ENCODE data around the gene TBCK.

The TBCK gene

DNA sequence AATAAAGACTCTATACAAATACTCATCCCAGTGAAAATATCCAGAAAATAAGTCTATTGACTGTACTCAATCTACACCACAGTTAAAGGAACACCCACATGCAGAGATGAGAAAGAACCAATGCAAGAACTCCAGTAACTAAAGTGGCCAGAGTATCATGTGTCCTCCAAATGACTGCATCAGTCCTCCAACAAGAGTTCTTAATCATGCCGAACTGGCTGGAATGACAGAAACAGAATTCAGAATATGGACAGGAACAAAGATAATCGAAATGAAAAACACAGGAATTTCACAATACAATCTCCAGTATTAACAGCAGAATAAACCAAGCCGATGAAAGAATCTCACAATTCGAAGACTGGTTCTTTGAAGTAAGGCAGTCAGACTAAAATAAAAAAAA lies 210.3 kb downstream of the TBCK start:
- DNase-seq, result no peak

DNA sequence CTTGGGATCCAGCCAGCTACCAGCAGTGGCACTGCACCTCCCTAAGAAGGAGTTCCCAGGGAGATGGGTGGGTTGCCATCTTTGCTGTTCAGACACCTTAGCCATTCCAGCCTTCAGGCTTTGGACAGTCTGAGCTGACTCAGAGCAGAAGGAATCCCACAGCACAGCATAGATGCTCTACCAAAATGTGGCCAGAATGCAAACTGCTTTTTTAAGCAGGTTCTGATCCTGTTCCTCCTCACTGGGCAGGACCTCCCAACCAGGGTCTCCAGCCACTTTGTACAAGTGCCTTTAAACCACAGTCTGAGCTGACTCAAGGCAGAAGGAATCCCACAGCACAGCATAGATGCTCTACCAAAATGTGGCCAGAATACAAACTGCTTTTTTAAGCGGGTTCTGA lies 211.7 kb downstream of the TBCK start:
- no peak for DNase-seq

DNA sequence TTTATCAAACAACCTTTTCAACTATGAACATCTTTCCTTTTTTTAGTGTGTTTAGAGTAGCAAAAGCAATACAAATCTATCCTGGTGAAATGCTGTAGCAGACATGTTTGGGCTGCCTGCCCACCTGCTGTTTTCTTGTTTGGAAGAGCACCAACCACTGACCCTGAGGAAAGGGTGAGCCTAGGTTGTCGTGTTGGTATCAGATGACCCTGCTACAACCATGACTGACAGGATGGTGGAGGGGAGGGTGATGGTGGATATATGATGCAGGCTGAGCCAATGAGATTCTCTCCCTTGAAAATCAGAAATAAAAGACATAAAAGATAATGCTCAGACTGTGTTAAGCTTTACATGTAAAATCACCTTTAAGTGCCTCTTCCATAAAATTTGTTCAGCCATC lies 219.6 kb downstream of the TBCK start:
- DNase-seq, result no peak

DNA sequence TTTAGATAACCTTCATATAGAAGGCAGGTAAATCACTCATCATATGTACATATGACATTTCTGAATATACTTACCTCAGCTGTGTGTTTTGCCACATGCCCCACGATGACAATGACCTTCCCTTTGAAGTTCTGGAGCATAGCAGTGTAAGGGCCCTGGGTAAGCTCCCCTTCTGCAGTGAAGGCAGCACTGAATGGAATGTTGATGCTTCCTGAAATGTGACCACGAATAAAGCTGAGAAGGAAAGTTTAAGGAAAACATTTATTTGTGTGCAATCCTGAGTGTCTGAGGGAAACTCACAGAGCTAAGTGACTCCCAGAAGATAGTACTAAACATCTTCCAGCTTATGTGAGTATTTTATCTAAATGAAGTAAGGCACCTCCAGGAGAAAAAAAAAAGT lies 220.6 kb downstream of the TBCK start:
- DNase-seq, result no peak

DNA sequence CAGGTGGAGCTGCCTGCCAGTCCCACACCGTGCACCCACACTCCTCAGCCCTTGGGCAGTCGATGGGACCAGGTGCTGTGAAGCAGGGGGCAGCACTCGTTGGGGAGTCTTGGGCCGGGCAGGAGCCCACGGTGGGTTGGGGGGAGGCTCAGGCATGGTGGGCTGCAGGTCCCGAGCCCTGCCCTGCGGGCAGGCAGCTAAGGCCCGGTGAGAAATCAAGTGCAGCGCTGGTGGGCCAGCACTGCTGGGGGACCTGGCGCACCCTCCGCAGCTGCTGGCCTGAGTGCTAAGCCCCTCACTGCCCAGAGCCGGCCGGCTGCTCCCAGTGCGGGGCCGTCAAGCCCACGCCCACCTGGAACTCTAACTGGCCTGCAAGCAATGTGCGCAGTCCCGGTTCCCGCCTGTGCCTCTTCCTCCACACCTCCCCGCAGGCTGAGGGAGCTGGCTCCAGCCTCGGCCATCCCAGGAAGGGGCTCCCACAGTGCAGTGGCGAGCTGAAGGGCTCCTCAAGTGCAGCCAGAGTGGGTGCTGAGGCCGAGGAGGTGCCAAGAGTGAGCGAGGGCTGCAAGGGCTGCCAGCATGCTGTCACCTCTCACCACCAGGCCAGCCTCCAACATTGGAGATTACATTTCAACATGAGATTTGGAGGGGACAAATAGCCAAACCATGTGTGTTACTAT lies 223.5 kb downstream of the TBCK start:
- no peak for DNase-seq

DNA sequence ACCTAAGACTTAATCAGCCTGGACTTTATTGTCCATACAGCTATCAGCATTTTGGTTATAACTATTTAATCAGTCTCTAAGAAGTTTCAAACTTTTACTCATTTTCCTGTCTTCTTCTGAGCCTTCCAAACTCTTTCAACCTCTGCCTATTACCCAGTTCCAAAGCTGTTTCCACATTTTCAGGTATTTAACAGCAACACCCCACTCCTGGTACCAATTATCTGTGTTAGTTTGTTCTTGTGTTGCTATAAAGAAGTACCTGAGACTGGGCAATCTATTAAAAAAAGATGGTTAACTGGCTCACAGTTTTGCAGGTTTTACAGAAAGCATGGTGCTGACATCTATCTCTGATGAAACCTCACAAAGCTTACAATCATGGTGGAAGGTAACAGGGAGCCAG lies 225.2 kb downstream of the TBCK start:
- no peak for DNase-seq

DNA sequence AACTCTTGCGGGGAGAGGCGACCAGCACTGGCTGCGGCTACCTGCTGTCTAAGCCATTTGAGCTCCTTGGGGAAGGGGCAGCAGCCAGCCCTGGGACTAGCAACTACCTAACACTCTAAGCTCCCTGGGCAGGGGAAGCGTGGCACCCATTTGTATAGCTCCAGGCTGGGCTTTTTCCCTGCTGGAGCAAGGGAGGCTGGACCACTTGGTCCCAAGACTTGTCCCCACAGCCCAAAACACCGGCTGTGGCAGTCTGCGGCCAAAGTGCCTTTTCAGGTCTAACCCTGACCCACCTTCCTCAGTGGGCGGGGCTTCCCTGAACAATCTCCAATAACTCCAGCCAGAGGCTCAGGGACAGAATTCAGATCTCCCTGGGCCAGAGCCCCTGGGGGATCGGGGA lies 232.9 kb downstream of the TBCK start:
- DNase-seq, result no peak

DNA sequence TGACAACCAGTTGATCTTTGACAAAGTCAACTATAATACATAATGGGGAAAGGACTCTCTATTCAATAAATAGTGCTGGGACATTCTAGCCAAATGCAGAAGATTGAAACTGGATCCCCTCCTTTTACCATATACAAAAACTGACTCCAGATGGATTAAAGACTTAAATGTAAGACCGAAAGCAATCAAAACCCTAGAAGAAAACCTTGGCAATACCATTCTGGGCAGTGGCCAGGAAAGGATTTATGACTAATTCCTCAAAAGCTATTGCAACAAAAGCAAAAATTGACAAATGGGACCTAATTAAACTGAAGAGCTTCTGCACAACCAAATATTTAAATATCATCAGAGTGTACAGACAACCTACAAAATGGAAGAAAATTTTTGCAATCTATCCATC lies 235.6 kb downstream of the TBCK start:
- DNase-seq, result no peak

DNA sequence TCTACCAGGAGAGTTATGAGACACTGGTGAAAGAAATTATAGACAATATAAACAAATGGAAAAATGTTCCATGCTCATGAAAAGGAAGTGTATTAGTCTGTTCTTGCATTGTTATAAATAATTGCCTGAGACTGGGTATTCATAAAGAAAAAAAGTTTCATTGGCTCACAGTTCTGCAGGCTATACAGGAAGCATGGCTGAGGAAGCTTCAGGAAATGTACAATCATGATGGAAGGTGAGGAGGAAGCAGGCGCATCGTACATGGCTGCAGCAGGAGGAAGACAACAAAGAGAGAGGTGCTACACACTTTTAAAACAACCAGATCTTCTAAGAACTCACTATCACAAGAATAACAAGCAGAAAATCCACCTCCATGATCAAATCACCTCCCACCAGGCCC lies 236.4 kb downstream of the TBCK start:
- DNase-seq, result no peak

DNA sequence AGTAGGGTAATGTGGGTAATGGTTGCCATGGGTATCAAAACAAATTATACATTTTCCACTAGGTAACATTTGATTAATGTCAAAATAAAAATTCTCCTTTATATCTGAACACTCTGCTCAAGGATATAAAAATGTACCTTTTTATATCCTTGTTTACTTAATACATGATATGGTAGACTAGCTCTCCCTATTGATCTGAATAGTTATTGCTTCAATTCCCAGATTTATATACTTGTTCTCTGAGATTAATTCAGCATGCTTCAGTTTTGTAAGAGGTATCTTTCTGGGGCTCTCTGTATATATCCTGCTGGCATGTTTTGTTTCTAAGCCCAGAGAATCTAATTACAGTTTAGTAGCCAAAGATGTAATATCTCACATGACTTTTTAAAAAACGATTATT lies 251.0 kb downstream of the TBCK start:
- no peak for DNase-seq

DNA sequence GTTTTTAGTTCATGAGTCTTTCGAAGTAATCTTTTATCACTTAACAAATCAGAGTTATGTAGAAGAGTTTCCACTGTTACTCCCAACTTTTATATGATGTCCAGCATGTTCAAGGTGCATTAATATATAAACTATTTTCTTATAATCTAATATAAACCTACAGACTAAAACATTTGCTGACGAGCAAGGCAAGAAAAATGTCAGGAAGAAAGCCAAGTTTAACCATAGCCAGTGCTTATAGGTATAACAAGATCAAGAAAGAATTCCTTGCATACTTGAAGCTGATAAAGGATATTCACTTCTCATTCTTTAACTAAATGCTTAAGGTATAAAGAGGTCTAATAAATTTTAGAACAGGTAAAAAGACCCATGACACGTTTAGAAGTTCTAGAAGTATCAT lies 253.0 kb downstream of the TBCK start:
- DNase-seq, result no peak

DNA sequence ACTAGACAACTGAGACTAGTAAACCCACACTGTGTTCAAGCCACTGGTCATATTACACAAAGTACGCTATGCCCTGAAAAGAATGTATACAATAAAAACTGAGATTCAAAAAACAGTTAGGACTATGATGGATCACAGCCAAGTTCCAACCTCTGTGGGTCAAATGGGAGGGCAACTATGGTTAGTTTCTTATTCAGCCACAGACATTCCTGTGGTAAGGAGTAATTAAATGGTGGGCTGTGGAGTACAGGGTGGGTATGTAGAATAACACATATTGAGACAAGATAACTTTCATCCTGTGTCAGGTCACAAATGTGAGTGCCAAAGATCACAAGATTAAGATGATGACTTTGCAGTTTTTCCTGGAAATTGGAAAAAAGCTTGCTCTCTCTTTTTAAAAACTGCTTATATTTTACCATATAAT lies 253.5 kb downstream of the TBCK start:
- no peak for DNase-seq

DNA sequence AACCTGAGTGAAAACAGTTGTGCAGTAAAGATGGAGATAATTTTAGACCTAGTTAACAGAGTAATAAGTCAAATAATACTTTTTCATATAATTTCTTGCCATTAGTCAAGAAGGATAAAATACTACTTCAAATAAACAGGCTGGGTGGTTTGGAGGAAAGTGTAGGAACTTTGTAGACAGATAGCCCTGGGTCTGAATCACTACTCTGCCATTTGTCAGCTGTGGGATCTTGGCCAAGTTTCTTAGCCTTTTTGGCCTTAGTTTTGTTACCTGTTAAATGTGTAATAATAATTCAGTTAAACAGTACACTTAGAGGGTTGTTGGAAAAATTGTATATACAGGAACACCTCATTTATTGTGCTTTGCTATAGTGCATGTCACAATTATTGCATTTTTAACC lies 257.1 kb downstream of the TBCK start:
- no peak for DNase-seq

DNA sequence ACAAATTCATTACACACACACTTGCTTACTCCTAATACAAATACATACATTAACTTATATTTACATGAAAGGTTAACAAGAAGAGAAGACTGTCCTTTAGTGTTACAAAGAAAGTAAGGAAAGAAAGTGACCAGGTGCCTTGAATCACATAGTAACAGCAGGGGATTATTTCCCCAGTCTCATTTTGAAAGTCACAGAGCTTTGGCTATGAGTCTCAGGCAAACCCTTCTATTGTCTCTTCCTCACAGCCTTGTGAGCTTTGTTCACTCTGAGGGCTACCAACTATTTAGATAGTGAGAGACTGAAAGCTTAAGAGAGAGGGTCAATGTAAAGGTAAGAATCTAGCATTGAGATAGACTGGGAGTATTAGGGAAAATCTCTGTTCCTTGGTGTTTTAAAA lies 259.1 kb downstream of the TBCK start:
- DNase-seq, result no peak

DNA sequence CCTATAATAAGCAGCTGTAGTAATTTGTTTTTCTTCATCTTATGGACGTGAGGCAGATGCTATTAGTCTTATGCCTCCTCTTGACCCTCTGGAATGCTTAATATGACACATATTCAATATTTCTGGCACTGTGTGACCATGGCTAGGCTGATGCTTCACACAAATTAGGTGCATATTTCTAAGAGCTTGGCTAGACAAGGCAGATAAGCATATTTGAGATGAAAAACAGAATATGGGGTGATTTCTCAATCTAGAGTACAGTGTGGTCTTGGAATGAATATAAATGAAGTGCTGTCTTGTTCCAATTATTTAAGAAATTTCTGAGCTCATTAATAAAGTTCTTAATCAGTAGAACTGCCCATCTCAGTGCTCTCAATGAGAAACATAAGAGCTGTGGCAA lies 264.5 kb downstream of the TBCK start:
- DNase-seq, result no peak

DNA sequence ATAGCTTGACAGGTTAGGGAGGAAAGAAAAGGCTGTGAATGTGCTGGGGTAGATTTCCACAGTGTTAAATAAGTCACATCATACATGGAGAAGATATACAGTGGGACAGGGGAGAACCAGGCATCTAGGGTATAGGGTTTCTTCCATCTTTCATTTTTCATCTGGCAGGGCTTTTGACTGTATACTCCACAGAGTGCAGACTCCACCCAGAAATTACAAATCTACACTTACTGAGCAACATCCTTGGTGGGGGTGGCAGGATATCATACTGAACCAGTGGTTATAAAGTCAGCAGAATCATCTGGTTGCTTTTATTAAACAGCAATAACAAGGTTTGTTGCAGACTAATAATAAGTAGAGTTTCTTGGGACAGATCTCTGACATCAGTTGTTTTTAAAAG lies 266.5 kb downstream of the TBCK start:
- DNase-seq, result no peak

DNA sequence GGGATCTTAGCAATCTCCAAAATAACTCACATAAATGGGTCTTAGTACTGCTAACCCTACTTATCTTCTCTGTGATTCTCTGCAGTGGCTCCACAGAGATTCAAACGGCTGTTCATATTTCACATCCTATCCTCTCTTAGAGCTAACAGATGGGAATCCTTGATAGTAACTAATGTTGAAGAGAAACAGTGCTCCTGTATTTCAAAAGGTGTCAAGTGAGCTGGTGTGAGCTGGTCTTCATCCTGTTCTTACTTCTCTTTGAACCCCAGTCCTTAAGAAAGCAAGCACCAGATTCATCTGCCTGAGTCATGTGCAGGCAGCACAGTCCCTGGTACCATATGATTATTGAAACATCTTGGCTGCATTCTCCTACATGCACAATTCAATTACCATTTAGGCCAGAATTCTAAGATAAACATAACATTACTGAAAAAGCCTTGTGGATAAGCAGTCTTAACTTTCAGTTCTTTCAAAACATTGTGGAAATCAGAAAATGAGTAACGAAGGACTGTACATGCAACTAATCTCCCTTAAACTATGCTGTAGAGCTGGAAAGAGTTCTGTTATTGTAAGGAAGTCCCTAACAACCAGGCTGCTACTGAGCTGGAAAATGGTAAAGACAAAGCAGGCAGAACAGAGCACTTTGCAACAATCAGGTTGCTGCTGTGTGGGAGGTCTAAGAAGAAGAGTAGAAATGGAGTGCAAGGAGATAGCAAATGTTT lies 267.6 kb downstream of the TBCK start:
- DNase-seq, result peak; percentile 44

DNA sequence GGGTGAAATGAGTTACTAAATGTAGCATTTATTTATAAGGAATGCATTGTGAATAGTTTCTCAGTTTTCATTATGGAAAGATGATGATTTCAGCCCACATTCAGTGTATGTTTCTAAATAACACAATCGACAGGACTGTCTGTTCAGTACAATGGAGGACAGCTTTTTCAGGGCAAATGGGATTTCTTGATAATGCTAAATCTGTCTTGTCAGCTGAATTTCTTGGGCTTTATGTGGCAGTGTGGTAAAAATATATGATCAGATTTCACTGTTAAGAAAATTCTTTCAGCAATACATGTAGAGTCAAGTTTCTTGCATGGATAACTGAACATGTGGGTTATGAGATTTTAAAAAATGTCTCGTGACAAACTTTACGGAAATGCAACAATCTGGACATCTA lies 269.9 kb downstream of the TBCK start:
- DNase-seq, result no peak

DNA sequence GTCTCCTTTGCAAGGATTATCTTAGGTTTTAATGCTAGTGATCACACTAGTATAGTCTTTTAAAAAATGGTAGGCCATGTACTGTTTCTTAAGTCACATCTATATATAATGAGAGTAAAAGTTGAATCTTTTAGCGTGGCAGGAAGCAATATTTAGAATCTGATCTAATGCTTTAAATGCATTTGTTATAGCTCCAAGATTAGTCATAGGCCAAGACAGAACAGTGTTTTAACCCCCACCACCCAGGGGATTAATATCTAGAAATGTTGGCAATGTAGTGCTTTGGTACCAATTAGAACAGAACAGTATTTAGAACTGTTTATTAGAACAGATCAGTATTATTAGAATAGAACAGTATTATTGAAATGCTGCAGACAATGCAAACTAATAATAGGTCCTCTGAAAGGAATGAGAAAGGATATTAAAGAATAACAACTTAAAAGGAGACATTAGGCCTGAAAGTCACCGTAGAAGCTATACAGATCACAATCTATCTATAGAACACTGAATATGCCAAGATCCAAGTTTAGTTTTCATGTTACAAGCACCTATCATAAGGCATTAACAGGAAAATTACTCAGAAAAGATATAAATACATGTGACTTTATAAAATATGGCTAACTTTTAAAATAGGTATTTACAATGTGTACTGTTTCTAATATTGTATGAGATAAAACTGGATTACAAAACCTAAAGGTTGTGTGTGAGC lies 274.6 kb downstream of the TBCK start:
- no peak for DNase-seq

DNA sequence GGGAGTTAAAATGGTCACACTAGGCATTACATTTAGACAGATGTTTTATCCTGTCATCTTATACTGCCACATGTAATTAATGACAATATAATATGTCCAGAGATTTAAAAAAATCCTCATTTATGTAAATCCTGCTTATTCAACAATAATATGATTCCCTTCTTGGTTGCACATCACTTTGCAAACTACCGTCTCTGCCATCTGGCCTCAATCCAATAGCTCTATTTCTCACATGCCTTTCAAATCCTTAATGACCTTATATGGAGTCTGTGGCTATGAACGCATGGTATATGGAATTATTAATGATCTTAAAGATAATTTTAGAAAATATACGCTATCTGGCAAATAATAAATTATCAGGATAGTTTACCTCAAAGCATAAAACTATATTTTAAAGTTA lies 276.2 kb downstream of the TBCK start:
- DNase-seq, result no peak

DNA sequence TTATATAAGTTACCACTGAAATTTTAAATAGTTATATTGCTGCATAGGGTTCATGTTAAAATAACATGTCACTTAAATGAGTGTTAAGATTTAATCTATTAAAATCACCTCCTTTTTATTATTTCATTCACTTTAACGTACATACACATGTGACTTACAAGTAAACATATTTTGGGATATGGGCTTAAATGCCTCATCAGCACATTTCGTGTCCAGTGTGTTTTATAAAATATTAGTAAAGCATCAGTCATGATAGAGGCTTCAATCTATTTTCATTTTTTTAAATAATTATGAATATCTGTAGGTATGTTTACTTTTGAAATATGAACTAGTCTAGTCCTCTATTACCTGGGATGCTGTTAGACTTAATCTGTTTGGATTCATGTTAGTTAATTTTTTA lies 277.1 kb downstream of the TBCK start:
- DNase-seq, result no peak

DNA sequence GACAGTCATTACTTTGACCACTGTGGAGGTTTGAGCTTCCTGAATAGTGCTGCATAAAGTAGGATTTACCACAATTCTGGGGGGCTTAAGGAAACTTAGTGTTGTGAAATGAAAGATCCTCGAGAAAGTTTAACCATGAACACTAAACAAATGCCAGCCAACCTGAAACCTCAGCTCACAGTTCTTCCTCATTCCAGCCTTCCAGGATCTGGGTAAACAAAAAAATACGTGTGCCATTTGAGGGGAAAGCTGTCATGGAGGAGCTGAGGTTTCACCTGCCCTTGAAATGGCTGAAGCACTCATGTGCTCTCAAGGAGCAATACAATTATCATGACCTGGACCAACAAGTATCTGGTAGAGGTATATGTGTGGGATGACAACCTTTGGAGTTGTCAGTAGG lies 278.0 kb downstream of the TBCK start:
- DNase-seq, result no peak

DNA sequence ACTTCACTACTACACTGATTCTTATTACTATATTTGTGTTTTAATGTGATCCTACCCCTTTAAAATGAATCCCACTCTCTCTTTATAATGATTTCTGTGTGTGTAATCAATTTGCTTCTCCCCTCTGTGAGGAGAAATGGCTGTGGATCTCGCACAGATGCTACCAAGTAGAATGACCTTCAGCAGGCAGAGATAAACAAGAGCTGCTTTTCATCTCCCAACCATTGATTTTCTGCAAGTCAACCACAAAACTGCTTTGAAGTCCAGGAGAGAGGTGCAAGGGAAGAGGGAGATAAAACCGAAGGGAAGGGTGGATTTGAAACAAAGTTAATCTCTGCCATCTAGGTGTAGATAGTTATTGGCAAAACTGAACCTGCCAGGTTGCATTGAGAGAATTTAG lies 279.2 kb downstream of the TBCK start:
- no peak for DNase-seq

DNA sequence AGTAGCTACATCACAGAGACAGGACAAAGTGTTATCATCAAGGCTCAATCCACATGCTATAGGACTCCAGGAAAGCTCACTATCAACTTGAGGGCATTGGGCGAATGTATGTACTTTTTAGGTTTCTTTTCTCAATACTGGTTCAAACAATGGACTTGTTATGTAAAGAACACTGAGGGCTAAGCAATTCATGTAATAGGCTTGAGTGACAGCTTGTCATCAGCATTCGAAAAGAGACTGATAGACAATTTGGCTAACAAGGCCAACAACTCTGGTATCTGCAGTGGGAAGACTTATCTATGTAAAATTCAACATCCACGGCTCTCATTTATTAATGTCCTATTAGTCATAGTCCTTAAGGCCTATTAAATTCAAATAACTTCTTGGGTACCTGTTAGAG lies 279.7 kb downstream of the TBCK start:
- DNase-seq, result no peak
